HEK293T (cell line): Measurements from ENCODE around the gene KRT79.

ENCODE experiments used
- ARNT ChIP-seq: fragments of 450-650 bp; IDR thresholded peaks from 2 replicates; pipeline ENCODE4 v1.6.1; 2017; ENCODE audit warnings: mild to moderate bottlenecking
- BHLHE40 ChIP-seq: fragments of 450-650 bp; IDR thresholded peaks from 2 replicates; pipeline ENCODE4 v1.6.1; 2016; ENCODE audit warnings: mild to moderate bottlenecking, moderate library complexity, borderline replicate concordance
- CTBP1 ChIP-seq: fragments of 450-650 bp; IDR thresholded peaks from 2 replicates; pipeline ENCODE4 v1.6.1; 2016; ENCODE audit warnings: borderline replicate concordance
- ELF4 ChIP-seq: fragments of 450-650 bp; IDR thresholded peaks from 2 replicates; pipeline ENCODE4 v1.6.1; 2017; ENCODE audit warnings: antibody characterized with exemption
- FOXK2 ChIP-seq: fragments of 450-650 bp; IDR thresholded peaks from 2 replicates; pipeline ENCODE4 v1.6.1; 2016; ENCODE audit warnings: mild to moderate bottlenecking
- FOXM1 ChIP-seq: fragments of 450-650 bp; IDR thresholded peaks from 2 replicates; pipeline ENCODE4 v1.6.1; 2017; ENCODE audit warnings: mild to moderate bottlenecking, borderline replicate concordance
- HDGF ChIP-seq: fragments of 450-650 bp; IDR thresholded peaks from 2 replicates; pipeline ENCODE4 v1.6.1; 2017; ENCODE audit warnings: antibody characterized with exemption, borderline replicate concordance
- L3MBTL2 ChIP-seq: fragments of 450-650 bp; conservative IDR thresholded peaks from 2 replicates; pipeline ENCODE4 v1.6.1; 2016; ENCODE audit warnings: mild to moderate bottlenecking
- LEF1 ChIP-seq: fragments of 450-650 bp; IDR thresholded peaks from 2 replicates; pipeline ENCODE4 v1.6.1; 2017; ENCODE audit warnings: mild to moderate bottlenecking, borderline replicate concordance
- NFRKB ChIP-seq: fragments of 450-650 bp; IDR thresholded peaks from 2 replicates; pipeline ENCODE4 v1.6.1; 2016; ENCODE audit warnings: mild to moderate bottlenecking, moderate library complexity
- PKNOX1 ChIP-seq: fragments of 450-650 bp; IDR thresholded peaks from 2 replicates; pipeline ENCODE4 v1.6.1; 2016
- SP1 ChIP-seq: fragments of 450-650 bp; IDR thresholded peaks from 2 replicates; pipeline ENCODE4 v1.6.1; 2017
- SUZ12 ChIP-seq: fragments of 450-650 bp; IDR thresholded peaks from 2 replicates; pipeline ENCODE4 v1.6.1; 2016; ENCODE audit warnings: mild to moderate bottlenecking
- ZNF384 ChIP-seq: fragments of 450-650 bp; IDR thresholded peaks from 2 replicates; pipeline ENCODE4 v1.6.1; 2016

GRCh38 chr12:52860102-52860823 is 26.2 kb upstream of the KRT79 start:
- TF ChIP-seq SP1 (no peak), ELF4 (no peak), LEF1 (no peak), SUZ12 (no peak), ARNT (no peak), FOXM1 (no peak), HDGF (no peak), BHLHE40 (no peak), L3MBTL2 (no peak), NFRKB (no peak), PKNOX1 (no peak), ZNF384 (no peak), CTBP1 (no peak), FOXK2 (no peak)
